GM12873 (cell line): Measurements from ENCODE around the gene PRLR.

ENCODE experiments used
- TF ChIP-seq, protein P1 (sequence below): IDR thresholded peaks from 2 replicates; pipeline ENCODE4 v1.5.1; 2012; ENCODE audit warnings: low read depth, mild to moderate bottlenecking, moderate library complexity, low read length, control low read depth; ENCODE audit not compliant: insufficient read depth; ENCODE audit errors: missing control alignments

PRLR gene

DNA sequence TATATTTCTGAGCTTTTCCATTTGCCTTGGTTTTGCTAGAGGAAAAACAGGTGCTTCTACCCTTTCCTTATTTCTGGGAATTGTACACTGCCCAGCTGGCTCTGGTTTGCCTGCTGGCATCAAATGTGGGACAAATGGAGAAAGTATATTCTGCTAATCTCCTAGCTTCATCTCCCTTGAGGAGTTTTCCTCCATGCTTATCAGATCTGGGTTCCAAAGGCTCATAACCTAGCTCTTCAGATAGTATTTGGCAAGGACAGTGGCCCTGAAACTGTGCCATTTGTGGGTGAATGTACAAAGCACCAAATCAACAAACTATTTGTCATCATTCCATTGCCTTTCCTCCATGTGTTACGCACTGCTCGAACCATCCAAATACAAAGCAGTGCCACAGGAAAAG, 16.2 kb downstream of the PRLR start:
- TF ChIP-seq, protein P1, sequence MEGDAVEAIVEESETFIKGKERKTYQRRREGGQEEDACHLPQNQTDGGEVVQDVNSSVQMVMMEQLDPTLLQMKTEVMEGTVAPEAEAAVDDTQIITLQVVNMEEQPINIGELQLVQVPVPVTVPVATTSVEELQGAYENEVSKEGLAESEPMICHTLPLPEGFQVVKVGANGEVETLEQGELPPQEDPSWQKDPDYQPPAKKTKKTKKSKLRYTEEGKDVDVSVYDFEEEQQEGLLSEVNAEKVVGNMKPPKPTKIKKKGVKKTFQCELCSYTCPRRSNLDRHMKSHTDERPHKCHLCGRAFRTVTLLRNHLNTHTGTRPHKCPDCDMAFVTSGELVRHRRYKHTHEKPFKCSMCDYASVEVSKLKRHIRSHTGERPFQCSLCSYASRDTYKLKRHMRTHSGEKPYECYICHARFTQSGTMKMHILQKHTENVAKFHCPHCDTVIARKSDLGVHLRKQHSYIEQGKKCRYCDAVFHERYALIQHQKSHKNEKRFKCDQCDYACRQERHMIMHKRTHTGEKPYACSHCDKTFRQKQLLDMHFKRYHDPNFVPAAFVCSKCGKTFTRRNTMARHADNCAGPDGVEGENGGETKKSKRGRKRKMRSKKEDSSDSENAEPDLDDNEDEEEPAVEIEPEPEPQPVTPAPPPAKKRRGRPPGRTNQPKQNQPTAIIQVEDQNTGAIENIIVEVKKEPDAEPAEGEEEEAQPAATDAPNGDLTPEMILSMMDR: no peak

DNA sequence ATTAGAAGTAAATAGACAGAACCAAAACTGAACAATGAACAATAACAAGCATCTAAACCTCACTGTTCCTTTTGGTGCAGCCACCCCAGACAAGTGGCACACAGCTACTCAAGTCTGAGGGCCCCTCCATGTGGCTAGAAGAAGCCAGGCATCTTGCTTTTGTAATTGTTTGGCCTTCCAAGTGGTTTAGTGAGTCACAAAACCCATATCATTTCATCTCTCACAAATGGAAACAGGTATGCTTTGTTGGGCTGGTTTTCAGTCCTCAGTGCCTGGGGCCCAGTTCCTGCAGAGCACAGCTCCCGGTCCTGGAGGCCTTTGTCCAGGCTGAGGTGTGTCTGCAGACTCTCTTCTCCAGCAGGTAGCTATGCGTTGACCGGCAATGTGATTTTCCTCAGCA, 16.7 kb downstream of the PRLR start:
- TF ChIP-seq, protein P1: no peak

DNA sequence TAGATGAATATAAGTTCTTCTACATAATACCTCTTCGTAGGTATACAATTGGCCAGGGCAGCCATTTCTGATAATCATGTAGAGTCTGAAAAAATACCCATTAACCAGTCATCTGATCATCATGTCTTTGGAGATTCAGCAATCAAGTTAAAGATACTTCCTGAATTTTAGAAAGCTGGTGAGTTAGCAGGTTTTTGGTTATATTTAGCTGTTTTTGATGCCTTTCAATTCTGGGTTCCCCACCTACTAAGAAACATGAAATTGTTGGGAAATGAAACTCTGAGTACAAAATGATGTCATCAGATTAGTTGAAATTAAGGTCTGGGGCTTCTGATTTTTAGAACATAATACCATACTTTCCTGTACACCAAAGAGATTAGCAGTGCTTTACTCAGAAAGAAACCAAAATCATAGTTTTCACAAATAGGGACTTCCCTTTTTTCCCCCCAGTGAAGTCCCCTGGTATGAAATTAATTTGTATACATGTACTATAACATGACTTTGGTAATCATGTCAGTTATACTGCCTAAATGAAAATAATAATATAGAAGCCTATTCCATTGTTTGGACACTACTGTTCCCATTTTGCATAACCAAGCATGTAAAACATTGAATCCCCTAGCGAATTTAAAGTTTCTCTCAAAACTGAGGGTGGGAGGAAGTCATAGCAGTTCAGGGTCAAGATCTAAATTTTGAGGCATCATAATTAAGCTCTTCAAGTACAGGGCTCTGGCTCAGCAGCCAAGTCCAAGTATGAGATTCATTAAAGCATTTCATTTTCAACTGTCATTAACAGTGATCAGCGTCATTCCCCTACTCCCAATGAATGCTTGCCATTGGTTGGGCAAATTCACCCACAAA, 17.9 kb downstream of the PRLR start:
- TF ChIP-seq, protein P1: no peak

DNA sequence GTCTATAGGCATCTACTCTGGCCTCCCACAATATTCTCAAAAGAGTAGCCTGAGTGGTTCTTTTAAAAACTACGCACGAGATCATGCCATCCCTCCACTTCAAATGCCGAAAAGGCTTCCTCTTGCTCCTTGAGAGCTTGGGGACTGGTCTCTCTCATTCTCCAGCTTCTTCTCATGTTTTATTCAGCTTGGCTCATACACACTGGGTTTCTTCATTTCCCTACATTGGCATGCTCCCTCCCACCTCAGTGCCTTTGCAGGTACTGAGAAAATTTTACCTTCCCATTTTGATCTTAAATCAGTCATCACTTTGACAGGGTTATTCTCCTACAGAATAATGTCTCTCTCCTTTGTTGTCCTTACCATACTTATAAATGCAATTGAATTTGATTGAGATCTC, 20.4 kb downstream of the PRLR start:
- TF ChIP-seq, protein P1: no peak

DNA sequence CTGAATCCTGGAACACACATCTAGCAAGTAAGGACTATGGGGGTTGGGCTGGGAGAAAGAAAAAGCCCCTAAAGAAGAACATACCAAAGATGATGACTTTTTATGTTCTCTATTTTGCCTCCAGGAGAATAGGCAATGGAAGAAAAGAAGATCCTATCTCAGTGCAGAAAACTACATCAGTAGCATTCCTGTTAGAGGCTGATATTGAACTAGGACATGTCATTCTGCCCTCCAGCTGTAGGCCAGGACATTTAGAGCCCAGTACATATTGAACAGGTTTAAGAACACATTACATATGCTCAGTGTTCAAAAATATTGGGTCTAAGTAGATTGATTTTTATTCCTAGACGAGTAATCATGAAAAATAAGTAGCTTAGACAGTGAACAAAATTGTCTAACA, 24.7 kb downstream of the PRLR start:
- TF ChIP-seq, protein P1: no peak

DNA sequence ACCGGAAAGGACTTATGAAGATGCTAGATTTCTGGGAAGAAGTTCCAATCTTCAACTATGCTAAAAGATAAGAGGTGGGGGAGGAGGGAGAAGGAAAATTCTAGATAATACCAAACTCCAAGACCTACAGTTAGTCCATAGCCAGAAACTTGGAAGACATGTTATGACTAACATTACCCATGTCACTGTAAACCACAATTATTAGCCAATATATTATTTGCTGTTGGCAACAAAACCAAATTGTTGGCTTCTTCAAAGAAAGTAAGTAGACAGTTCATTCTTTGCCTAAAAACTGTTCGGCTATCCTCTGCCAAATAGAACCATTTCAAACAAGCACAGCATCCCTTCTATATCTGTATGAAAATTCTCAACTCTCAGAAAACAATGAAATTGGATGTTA, 25.1 kb downstream of the PRLR start:
- TF ChIP-seq, protein P1: no peak

DNA sequence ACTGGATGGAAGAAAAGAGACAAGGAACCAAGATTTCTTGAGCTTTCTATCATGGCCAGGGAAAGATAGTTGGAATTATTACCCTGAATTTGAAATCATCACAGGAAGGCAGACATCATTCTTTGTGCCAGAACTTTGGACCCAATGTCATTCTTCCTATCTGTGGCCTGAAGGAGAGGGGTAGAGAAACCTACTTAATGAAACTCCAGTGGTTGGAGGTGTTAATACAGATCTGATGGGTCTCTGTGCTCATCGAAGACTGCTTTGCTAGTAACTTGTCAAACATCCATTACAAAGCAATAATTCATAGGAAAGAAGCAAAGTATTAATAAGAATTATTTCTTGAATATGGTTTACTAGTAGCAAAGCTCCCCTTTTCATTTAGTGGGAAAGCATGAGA, 26.9 kb downstream of the PRLR start:
- TF ChIP-seq, protein P1: no peak
